ENCODE data around the gene SRCAP. TPM values are rescaled to one million over a fixed set of nuclear protein-coding genes. Genes with fewer than 3 reads are reported as not detected.
A peak's percentile ranks its signal among the peaks of the same experiment; 100 is the strongest.

Gene SRCAP
- total and polyA plus RNA-seq, 9 donors, result 7.9 to 28.3 (median 21.2) TPM

DNA sequence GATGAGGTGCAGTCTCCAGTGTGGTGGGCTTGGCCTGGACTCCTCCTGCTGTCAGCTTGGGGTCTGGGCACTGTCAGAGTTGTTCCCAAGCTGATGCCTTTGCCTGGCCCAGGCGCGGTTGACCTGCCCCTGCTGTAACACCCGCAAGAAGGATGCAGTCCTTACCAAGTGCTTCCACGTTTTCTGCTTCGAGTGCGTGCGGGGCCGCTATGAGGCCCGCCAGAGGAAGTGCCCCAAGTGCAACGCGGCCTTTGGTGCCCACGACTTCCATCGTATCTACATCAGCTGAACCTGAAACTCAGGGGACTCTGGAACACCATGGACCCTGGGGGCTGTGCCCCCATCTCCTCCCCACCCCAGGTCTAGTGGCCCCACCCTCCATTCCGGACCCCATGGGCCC lies 74.9 kb downstream of the SRCAP start:
- Histone ChIP-seq H3K36me3 (ENCODE audit: control insufficient read depth, insufficient read depth, low read length) (peaks cover 62% of the 10 kb centered on the region), H3K9me3 (replicated peaks; ENCODE audit: control insufficient read depth, low read depth, low read length) (no peaks in the 10 kb centered on the region), H3K4me1 (ENCODE audit: control insufficient read depth, insufficient read depth, low read length) (peaks cover 37% of the 10 kb centered on the region), H3K4me3 (ENCODE audit: low read length) (no peak overlapping the region), H3K27ac (ENCODE audit: low read length) (no peak overlapping the region), H3K27me3 (ENCODE audit: control insufficient read depth, insufficient read depth, low read length) (no peaks in the 10 kb centered on the region)
- peak; percentile 23 for DNase-seq
- 85% methylated on average over 11 of the region's 14 CpGs for WGBS (ENCODE audit: insufficient coverage)

DNA sequence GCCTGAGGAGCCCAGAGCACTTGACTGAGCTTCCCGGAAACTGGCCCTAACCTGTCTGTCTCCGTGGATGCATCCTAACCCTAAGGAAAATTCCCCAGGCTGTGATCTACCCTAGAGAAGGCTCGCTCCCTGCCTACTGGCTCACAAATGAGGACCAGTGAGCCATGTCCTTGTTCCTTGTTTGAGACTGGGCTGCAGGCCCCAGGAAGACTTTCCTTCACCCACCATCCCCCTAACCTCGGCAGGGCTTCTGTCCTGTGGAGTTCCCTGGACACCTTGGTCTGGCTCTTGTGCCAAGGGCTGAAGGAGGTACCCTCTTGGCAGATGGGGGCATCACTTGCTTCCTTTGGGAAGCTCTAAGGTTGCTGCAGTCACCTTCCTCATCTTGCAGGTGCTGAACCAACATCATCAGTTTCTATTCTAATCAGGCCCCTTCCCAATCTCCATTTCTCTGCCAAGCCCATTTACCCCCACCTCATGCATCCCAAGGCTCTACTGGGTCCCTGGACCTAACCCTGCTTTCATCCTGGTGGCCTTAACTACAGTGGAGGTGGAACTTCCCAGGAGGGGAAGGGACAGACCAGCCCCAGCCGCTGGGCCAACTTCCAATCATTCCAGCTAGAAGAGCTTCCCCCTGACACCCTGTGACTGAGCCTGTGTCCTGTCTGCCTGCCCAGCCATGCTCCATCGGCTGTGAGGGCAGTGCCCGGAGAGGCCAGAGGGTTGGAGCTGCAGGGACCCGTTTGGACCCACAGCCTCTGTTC lies 75.6 kb downstream of the SRCAP start:
- peak; percentile 46 for DNase-seq
- H3K4me1 ChIP-seq (ENCODE audit: control insufficient read depth, insufficient read depth, low read length), result peaks cover 44% of the 10 kb centered on the region
- peaks cover 62% of the 10 kb centered on the region for H3K36me3 ChIP-seq (ENCODE audit: control insufficient read depth, insufficient read depth, low read length)
- WGBS (ENCODE audit: insufficient coverage), result 48% methylated on average over 3 of the region's 8 CpGs
- peak overlapping the region; percentile 56 for H3K4me3 ChIP-seq (ENCODE audit: low read length)
- H3K27me3 ChIP-seq (ENCODE audit: control insufficient read depth, insufficient read depth, low read length), result no peaks in the 10 kb centered on the region
- H3K27ac ChIP-seq (ENCODE audit: low read length), result peak overlapping the region; percentile 79
- H3K9me3 ChIP-seq (replicated peaks; ENCODE audit: control insufficient read depth, low read depth, low read length), result no peaks in the 10 kb centered on the region

DNA sequence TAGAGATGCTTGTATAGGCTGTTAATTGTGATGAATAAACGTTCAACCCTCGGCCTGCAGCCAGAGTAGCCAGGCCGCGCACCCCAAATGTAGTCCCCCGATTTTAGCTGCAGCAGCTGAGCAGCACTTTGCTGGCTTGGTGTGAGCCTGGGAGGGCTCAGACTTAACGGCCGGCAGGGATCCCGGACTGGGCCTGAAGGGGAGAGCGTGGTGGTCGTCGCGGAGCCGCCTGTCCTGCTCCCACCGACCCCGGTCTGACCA lies 76.1 kb downstream of the SRCAP start:
- DNase-seq, result no peak
- H3K9me3 ChIP-seq (replicated peaks; ENCODE audit: control insufficient read depth, low read depth, low read length), result no peaks in the 10 kb centered on the region
- H3K27ac ChIP-seq (ENCODE audit: low read length), result peak overlapping the region; percentile 79
- peaks cover 44% of the 10 kb centered on the region for H3K4me1 ChIP-seq (ENCODE audit: control insufficient read depth, insufficient read depth, low read length)
- WGBS (ENCODE audit: insufficient coverage), result 12% methylated on average over 12 of the region's 15 CpGs
- H3K36me3 ChIP-seq (ENCODE audit: control insufficient read depth, insufficient read depth, low read length), result peaks cover 63% of the 10 kb centered on the region
- H3K27me3 ChIP-seq (ENCODE audit: control insufficient read depth, insufficient read depth, low read length), result no peaks in the 10 kb centered on the region
- H3K4me3 ChIP-seq (ENCODE audit: low read length), result peak overlapping the region; percentile 56

DNA sequence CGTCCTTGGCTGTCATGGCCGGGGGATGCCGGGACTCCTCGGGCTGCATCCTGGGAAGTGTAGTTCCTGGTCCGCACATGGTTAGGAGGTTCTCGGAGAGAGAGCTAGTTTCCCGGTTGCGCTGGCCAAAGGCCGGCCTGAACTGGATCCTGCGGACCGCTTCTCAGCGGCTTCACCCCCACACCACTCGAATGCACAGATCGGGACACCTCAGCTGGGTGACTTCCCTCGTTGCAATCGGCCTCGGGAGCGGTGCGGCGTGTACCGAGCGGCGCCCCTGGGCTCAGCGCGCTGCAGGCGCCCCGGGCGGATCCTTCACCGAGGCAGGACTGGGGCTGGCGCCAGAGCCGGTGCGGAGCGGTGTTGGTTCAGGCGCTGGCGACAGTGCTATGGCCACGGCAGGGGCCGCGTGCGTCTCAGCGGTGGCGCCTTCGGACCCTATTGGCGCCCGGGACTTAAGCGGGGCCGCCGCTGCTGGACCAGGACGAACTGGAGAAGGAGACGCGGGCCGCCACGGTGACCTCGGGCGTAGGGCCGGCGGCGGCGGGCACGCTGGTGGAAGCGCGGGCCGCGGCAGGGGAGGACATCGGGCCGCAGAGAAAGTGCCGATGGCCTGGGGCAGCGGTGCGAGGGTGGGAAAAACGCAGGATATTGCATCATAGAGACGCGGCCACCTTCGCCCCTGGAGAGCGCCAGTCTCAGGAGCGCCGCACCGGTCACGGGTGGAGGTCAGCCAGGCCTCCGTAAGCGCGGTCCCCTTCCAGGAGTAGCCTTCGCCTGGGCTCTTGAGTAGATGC lies 76.6 kb downstream of the SRCAP start:
- H3K27me3 ChIP-seq (ENCODE audit: control insufficient read depth, insufficient read depth, low read length), result no peaks in the 10 kb centered on the region
- under 1% methylated on average over 78 of the region's 81 CpGs for WGBS (ENCODE audit: insufficient coverage)
- peaks cover 44% of the 10 kb centered on the region for H3K4me1 ChIP-seq (ENCODE audit: control insufficient read depth, insufficient read depth, low read length)
- peak overlapping the region; percentile 79 for H3K27ac ChIP-seq (ENCODE audit: low read length)
- DNase-seq, result peak; percentile 96
- no peaks in the 10 kb centered on the region for H3K9me3 ChIP-seq (replicated peaks; ENCODE audit: control insufficient read depth, low read depth, low read length)
- peak overlapping the region; percentile 56 for H3K4me3 ChIP-seq (ENCODE audit: low read length)
- H3K36me3 ChIP-seq (ENCODE audit: control insufficient read depth, insufficient read depth, low read length), result peaks cover 63% of the 10 kb centered on the region

DNA sequence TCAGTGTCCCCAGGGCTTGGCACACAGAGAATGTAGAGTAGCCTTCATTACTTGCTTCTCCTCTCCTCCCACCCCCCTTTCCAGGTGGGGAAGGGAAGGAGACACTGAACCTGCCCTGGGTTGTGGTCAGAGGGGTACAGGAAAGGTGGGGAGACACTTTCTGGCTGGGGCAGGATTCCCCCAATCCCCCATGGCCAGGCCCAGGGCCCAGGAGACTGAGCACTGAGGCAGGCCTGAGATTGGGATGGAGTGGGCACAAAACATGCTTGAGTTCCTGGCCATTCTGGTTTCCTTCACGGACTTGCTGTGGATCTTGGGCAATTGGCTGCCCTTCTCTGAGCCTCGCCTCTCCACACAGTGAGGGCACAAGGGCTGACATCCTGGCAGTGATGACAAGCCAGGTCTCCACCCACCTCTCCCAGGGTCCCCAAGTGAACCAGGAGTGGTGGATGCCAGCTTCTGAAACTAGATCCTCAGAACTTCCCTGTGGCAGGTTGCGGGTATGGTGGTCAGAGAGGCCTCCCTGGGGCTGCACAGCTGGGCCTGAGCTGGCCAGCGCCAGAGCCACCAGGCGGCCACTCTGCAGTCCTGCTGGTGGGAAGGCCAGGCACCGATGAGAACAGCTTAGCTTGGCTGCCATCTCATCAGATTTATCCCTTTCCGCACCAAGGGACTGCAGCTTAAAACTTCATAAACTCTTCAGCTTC lies 78.8 kb downstream of the SRCAP start:
- H3K27ac ChIP-seq (ENCODE audit: low read length), result peak overlapping the region; percentile 51

DNA sequence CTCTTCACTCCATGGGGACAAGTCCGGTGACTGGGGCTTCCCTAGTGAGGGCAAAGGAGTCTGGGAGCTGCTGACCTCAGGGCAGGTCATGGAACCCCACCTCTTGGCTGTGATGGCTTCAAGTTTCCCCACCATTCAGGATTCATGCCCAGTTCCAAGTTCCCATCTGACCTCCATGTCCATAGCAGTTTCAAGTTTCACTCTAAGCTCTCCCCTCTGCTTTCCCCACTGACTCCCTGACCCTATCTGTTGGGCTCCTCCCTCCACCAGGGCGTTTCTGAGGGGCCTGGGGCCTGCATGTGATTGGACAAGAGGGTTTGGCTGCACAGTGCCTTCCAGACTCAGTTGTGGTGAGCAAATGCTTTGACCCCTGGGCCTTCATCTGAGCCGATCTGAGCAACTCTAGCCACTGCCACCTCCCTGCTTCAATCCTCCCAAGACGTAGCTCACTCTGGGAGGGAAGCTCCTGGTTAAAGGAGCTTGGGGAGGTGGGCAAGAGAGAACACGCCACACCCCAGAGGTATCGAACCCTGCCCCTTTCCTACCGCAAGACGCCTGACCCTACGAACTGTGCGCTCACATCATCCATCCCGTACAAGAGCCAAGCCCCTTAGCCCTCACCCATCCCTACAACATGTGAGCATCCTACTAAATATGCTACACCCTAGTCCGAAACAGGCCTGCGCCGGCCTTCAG lies 79.7 kb downstream of the SRCAP start:
- Histone ChIP-seq H3K4me3 (ENCODE audit: low read length) (no peak overlapping the region), H3K27ac (ENCODE audit: low read length) (peak overlapping the region; percentile 51), H3K27me3 (ENCODE audit: control insufficient read depth, insufficient read depth, low read length) (no peaks in the 10 kb centered on the region), H3K4me1 (ENCODE audit: control insufficient read depth, insufficient read depth, low read length) (peaks cover 44% of the 10 kb centered on the region), H3K36me3 (ENCODE audit: control insufficient read depth, insufficient read depth, low read length) (peaks cover 60% of the 10 kb centered on the region), H3K9me3 (replicated peaks; ENCODE audit: control insufficient read depth, low read depth, low read length) (no peaks in the 10 kb centered on the region)
- peak; percentile 55 for DNase-seq
- 79% methylated on average over 10 of the region's 14 CpGs for WGBS (ENCODE audit: insufficient coverage)

More for the DNA sequence above, 78.8 kb downstream of the SRCAP start:
- H3K4me3 ChIP-seq (ENCODE audit: low read length), result no peak overlapping the region
- 71% methylated on average over 5 of the region's 7 CpGs for WGBS (ENCODE audit: insufficient coverage)
- H3K27me3 ChIP-seq (ENCODE audit: control insufficient read depth, insufficient read depth, low read length), result no peaks in the 10 kb centered on the region
- peaks cover 60% of the 10 kb centered on the region for H3K36me3 ChIP-seq (ENCODE audit: control insufficient read depth, insufficient read depth, low read length)
- H3K4me1 ChIP-seq (ENCODE audit: control insufficient read depth, insufficient read depth, low read length), result peaks cover 44% of the 10 kb centered on the region
- DNase-seq, result peak; percentile 54
- H3K9me3 ChIP-seq (replicated peaks; ENCODE audit: control insufficient read depth, low read depth, low read length), result no peaks in the 10 kb centered on the region

DNA sequence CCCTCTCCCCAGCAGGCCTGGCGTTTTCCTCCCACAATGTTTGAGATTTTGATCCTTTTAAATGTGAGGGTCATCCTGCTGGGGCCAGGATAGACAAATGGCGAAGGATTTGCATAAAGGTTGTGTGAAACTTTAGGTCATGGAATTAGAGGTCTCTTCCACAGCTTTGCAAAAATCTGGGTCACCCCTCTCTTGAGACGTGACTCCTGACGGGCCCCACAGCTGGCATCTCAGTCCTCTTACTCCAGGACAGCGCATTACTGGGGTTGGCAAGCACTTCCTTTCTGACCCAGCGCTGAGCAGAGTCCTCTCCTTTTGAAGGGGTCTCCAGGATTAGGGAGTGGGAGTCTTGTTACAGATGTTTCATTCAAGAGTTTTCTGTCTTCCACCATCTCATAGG lies 80.6 kb downstream of the SRCAP start:
- Histone ChIP-seq H3K9me3 (replicated peaks; ENCODE audit: control insufficient read depth, low read depth, low read length) (no peaks in the 10 kb centered on the region), H3K27ac (ENCODE audit: low read length) (no peak overlapping the region), H3K4me1 (ENCODE audit: control insufficient read depth, insufficient read depth, low read length) (peaks cover 40% of the 10 kb centered on the region), H3K27me3 (ENCODE audit: control insufficient read depth, insufficient read depth, low read length) (no peaks in the 10 kb centered on the region), H3K4me3 (ENCODE audit: low read length) (no peak overlapping the region), H3K36me3 (ENCODE audit: control insufficient read depth, insufficient read depth, low read length) (peaks cover 58% of the 10 kb centered on the region)
- peak; percentile 8 for DNase-seq
- no CpG with 5 or more reads among the region's 6 CpGs for WGBS (ENCODE audit: insufficient coverage)

DNA sequence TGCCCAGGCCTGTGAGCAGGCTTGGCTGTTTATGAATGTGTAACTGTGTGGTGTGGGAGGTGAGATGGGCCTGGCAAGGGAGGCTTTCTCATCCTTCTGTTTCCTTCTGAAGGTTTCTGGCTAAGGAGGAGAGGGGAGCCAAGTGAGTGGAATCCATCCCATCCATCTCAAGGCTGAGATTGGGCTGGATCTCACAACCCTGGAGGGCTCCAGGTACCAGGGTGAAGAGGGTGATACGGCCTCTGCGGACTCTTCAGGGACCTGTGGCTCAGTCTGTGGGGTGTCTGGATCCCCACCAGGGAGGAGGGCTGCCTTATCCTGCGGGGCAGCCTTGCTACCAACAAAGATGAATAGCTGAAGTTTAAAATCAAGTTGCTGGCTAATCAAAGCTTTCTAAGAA lies 81.0 kb downstream of the SRCAP start:
- H3K4me3 ChIP-seq (ENCODE audit: low read length), result no peak overlapping the region
- H3K27ac ChIP-seq (ENCODE audit: low read length), result no peak overlapping the region
- peaks cover 37% of the 10 kb centered on the region for H3K4me1 ChIP-seq (ENCODE audit: control insufficient read depth, insufficient read depth, low read length)
- peaks cover 55% of the 10 kb centered on the region for H3K36me3 ChIP-seq (ENCODE audit: control insufficient read depth, insufficient read depth, low read length)
- peak; percentile 10 for DNase-seq
- H3K27me3 ChIP-seq (ENCODE audit: control insufficient read depth, insufficient read depth, low read length), result no peaks in the 10 kb centered on the region
- WGBS (ENCODE audit: insufficient coverage), result 82% methylated on average over 2 of the region's 3 CpGs
- no peaks in the 10 kb centered on the region for H3K9me3 ChIP-seq (replicated peaks; ENCODE audit: control insufficient read depth, low read depth, low read length)

DNA sequence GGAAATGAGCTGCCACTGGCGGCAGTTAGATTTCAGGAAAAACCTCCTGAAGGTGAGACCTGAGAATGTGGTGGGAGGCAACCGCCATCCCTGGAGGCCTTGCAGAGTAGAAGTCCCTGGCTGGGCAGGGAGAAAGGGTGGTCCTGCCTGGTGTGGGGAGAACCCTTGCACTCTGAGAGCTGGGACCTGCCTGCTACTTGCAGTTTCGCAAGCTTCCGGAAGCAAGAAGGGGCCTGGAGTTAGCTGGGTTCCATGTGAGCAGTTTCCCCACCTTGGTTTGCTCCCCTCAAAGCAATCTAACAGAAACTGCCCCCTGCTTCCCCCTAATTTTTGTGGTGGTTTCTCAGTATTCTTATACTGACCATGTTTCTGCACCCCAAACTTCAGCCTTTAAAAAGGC lies 81.6 kb downstream of the SRCAP start:
- Histone ChIP-seq H3K27me3 (ENCODE audit: control insufficient read depth, insufficient read depth, low read length) (no peaks in the 10 kb centered on the region), H3K4me1 (ENCODE audit: control insufficient read depth, insufficient read depth, low read length) (peaks cover 40% of the 10 kb centered on the region), H3K4me3 (ENCODE audit: low read length) (no peak overlapping the region), H3K36me3 (ENCODE audit: control insufficient read depth, insufficient read depth, low read length) (peaks cover 60% of the 10 kb centered on the region), H3K9me3 (replicated peaks; ENCODE audit: control insufficient read depth, low read depth, low read length) (no peaks in the 10 kb centered on the region), H3K27ac (ENCODE audit: low read length) (no peak overlapping the region)
- no peak for DNase-seq
- WGBS (ENCODE audit: insufficient coverage), result 77% methylated on average over 2 of the region's 4 CpGs
